Esophagus squamous epithelium (tissue), 4 donors: Measurements from ENCODE around the gene KRTAP12-3.

Experiments
- POLR2A ChIP-seq, 4 donors: fragments of 450-650 bp; IDR thresholded peaks; one replicate each; pipeline ENCODE4 v1.6.1; 2017; ENCODE audit warnings: antibody characterized with exemption in 4 of 4, mild to moderate bottlenecking in 4 of 4, moderate library complexity in 3 of 4
- TF ChIP-seq, protein P1 (sequence below), 6 experiments: fragments of 450-650 bp in 4 of 6; fragments of 200-600 bp in 2 of 6; sonication (generic) in 2 of 6; IDR thresholded peaks; one replicate each; pipeline ENCODE4 v1.5.1; 2016 to 2019; ENCODE audit warnings: antibody characterized with exemption in 6 of 6, mild to moderate bottlenecking in 4 of 6, moderate library complexity in 4 of 6

DNA sequence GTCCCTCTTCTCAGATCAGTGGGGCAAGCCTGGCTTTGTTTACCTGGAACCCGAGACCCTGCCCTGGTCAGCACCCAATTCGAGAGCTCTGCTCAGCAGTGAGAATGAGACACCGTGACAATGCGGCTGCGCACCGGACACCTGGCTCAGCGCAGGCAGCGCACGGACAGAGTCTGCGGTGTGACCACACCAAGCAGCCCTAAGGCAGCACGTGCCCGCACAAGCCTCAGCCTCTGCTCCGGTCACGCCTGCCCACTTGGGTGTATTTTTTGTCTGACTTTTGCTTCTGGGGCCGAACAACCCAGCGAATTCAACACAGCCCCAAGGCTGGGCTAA is 41.2 kb upstream of the KRTAP12-3 start:
- TF ChIP-seq, protein P1, sequence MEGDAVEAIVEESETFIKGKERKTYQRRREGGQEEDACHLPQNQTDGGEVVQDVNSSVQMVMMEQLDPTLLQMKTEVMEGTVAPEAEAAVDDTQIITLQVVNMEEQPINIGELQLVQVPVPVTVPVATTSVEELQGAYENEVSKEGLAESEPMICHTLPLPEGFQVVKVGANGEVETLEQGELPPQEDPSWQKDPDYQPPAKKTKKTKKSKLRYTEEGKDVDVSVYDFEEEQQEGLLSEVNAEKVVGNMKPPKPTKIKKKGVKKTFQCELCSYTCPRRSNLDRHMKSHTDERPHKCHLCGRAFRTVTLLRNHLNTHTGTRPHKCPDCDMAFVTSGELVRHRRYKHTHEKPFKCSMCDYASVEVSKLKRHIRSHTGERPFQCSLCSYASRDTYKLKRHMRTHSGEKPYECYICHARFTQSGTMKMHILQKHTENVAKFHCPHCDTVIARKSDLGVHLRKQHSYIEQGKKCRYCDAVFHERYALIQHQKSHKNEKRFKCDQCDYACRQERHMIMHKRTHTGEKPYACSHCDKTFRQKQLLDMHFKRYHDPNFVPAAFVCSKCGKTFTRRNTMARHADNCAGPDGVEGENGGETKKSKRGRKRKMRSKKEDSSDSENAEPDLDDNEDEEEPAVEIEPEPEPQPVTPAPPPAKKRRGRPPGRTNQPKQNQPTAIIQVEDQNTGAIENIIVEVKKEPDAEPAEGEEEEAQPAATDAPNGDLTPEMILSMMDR (IDR thresholded peaks at IDR 0.05): no peak
- no peak for TF ChIP-seq POLR2A (IDR thresholded peaks at IDR 0.05)
